CMK (cell line): Measurements from ENCODE around the gene PNKD.

Experiments
- DNase-seq: peaks from one replicate; pipeline ENCODE4 v3.0.0-alpha.2; 2010; ENCODE audit warnings: low read depth

PNKD gene

GRCh38 chr2:218343591-218343990 is 73.3 kb downstream of the PNKD start:
- DNase-seq: no peak

GRCh38 chr2:218344090-218344754 is 73.9 kb downstream of the PNKD start:
- no peak for DNase-seq

GRCh38 chr2:218344755-218345417 is 74.6 kb downstream of the PNKD start:
- no peak for DNase-seq

- DNase-seq: no peak
These were observed 75.3 kb downstream of the PNKD start for GRCh38 chr2:218345491-218346236.

- no peak for DNase-seq
These were observed 76.9 kb downstream of the PNKD start for GRCh38 chr2:218347172-218347571.

GRCh38 chr2:218354045-218354444 is 83.7 kb downstream of the PNKD start:
- no peak for DNase-seq

GRCh38 chr2:218354850-218355443 is 84.6 kb downstream of the PNKD start:
- no peak for DNase-seq

- DNase-seq: no peak
These were observed 87.2 kb downstream of the PNKD start for GRCh38 chr2:218357236-218358177.

- peak; percentile 65 for DNase-seq
These were observed 90.1 kb downstream of the PNKD start for GRCh38 chr2:218360453-218360852.

- no peak for DNase-seq
These were observed 92.3 kb downstream of the PNKD start for GRCh38 chr2:218362606-218363005.

- no peak for DNase-seq
These were observed 93.4 kb downstream of the PNKD start for GRCh38 chr2:218363736-218364135.

- no peak for DNase-seq
These were observed 93.9 kb downstream of the PNKD start for GRCh38 chr2:218364196-218364595.

- no peak for DNase-seq
These were observed 96.5 kb downstream of the PNKD start for GRCh38 chr2:218366621-218367414.

- DNase-seq: peak; percentile 88
These were observed 97.3 kb downstream of the PNKD start for GRCh38 chr2:218367415-218368149.

GRCh38 chr2:218368150-218368528 is 97.8 kb downstream of the PNKD start:
- no peak for DNase-seq

- no peak for DNase-seq
These were observed 98.4 kb downstream of the PNKD start for GRCh38 chr2:218368621-218369153.

- DNase-seq: no peak
These were observed 99.0 kb downstream of the PNKD start for GRCh38 chr2:218369330-218369729.

GRCh38 chr2:218370410-218371063 is 100.2 kb downstream of the PNKD start:
- DNase-seq: no peak

- no peak for DNase-seq
These were observed 101.6 kb downstream of the PNKD start for GRCh38 chr2:218371983-218372350.
